ENCODE data around the gene FSTL4. TPM values are rescaled to one million over a fixed set of nuclear protein-coding genes. Genes with fewer than 3 reads are reported as not detected.

Gene FSTL4
- total and polyA plus RNA-seq, 2 of the 4 experiments (the other 2 are of a cell fraction): 0.18 TPM; not detected in 1

- DNase-seq (no peak), ATAC-seq (ENCODE audit: low read depth) (no peak)
- H2BK120ac ChIP-seq (ENCODE audit: low read depth, low read length): no peak overlapping the region
- H3K4ac ChIP-seq (ENCODE audit: low read depth, low read length): no peak overlapping the region
- in situ Hi-C loops (cut with MboI; ENCODE audit: low sequenced_read_pairs): no loop called here
- H4K20me1 ChIP-seq (ENCODE audit: insufficient read depth, low read length): no peaks in the 10 kb centered on the region
- ChIA-PET CTCF (no interaction called here), POLR2A (ENCODE audit: unreplicated experiment) (no interaction called here)
- H3K56ac ChIP-seq (ENCODE audit: extremely low read depth, insufficient read depth, low read length): no peak overlapping the region
- H3K23ac ChIP-seq (ENCODE audit: low read depth, low read length): no peak overlapping the region
- H3K18ac ChIP-seq (ENCODE audit: low read depth, low read length): no peak overlapping the region
- H3K4me2 ChIP-seq (ENCODE audit: low read depth, low read length): no peak overlapping the region
- no peaks in the 10 kb centered on the region for H3K36me3 ChIP-seq (ENCODE audit: control insufficient read depth, insufficient read depth, low read length)
- H2BK15ac ChIP-seq (ENCODE audit: low read depth, low read length): no peak overlapping the region
- no peaks in the 10 kb centered on the region for H3K9me3 ChIP-seq (ENCODE audit: control insufficient read depth, insufficient read depth, low read length)
- H4K8ac ChIP-seq (ENCODE audit: low read depth in 2 of 2, low read length in 2 of 2): no peak overlapping the region
- no peak overlapping the region for H4K91ac ChIP-seq (ENCODE audit: insufficient read depth, low read depth, low read length)
- H3K9me1 ChIP-seq (ENCODE audit: insufficient read depth, low read length): no peaks in the 10 kb centered on the region
- no peak overlapping the region for H2BK5ac ChIP-seq (ENCODE audit: low read depth, low read length, poor library complexity, severe bottlenecking)
- H3K9ac ChIP-seq (ENCODE audit: low read depth, low read length): no peak overlapping the region
- H3K4me1 ChIP-seq (ENCODE audit: control insufficient read depth, insufficient read depth, low read length): no peaks in the 10 kb centered on the region
- no peak for TF ChIP-seq POLR2A (IDR thresholded peaks at IDR 0.05; ENCODE audit: low read depth, low read length)
- no peak for TF ChIP-seq RAD21 (IDR thresholded peaks at IDR 0.05; ENCODE audit: low read length)
- no peak for TF ChIP-seq BHLHE40 (IDR thresholded peaks at IDR 0.05; ENCODE audit: low read depth, low read length)
- no peak for TF ChIP-seq MAFK (IDR thresholded peaks at IDR 0.05; ENCODE audit: low read depth, low read length)
- TF ChIP-seq ELK1 (IDR thresholded peaks at IDR 0.05; ENCODE audit: borderline replicate concordance, low read depth, low read length): no peak
- no peak for TF ChIP-seq RFX5 (IDR thresholded peaks at IDR 0.05; ENCODE audit: low read depth, low read length)
- no peak for TF ChIP-seq FOS (IDR thresholded peaks at IDR 0.05; ENCODE audit: low read depth, low read length)
- TF ChIP-seq MXI1 (IDR thresholded peaks at IDR 0.05; ENCODE audit: borderline replicate concordance, low read depth, low read length): no peak
- no peak for TF ChIP-seq CTCF (conservative IDR thresholded peaks at IDR 0.05; ENCODE audit: low read depth, low read length)
- TF ChIP-seq CEBPB (IDR thresholded peaks at IDR 0.05; ENCODE audit: low read depth, low read length): no peak
- TF ChIP-seq SMC3 (IDR thresholded peaks at IDR 0.05; ENCODE audit: low read depth, low read length): no peak
- TF ChIP-seq NFE2L2 (IDR thresholded peaks at IDR 0.05; ENCODE audit: low read depth, low read length): no peak
- BruUV-seq (replicated peaks): no TSS peak
- H2AK9ac ChIP-seq (replicated peaks; ENCODE audit: low read depth, low read length, poor library complexity): no peak overlapping the region
- H2BK20ac ChIP-seq (ENCODE audit: low read depth, low read length): no peak overlapping the region
- peaks cover 2% of the 10 kb centered on the region; the same call in 1 of the 2 replicates for H3K27me3 ChIP-seq (ENCODE audit: control insufficient read depth, insufficient read depth, low read length)
- H2AK5ac ChIP-seq (ENCODE audit: low read depth, low read length): no peak overlapping the region
- WGBS, 2 experiments (ENCODE audit: extremely low coverage in 2 of 2, insufficient read length in 1 of 2): no CpG with 5 or more reads among the region's 1 CpG
- no peak overlapping the region for H3K4me3 ChIP-seq (ENCODE audit: insufficient read depth, low read depth, low read length)
- no peak overlapping the region for H4K5ac ChIP-seq (ENCODE audit: low read depth, low read length)
- dilution Hi-C loops (cut with HindIII; ENCODE audit: low sequenced_read_pairs, unreplicated experiment): no loop called here
- no peak overlapping the region for H3K14ac ChIP-seq (replicated peaks; ENCODE audit: low read depth, low read length)
- H2AFZ ChIP-seq (replicated peaks; ENCODE audit: low read length, poor library complexity): no peak overlapping the region
- H3K27ac ChIP-seq (ENCODE audit: insufficient read depth, low read length): no peak overlapping the region
- H3K79me1 ChIP-seq (ENCODE audit: low read depth in 1 of 2, low read length in 2 of 2): no peaks in the 10 kb centered on the region
- intact Hi-C loops (cut with micrococcal nuclease): no loop called here
Observed at GRCh38 chr5:133514456-133514855, 97.9 kb downstream of the FSTL4 start.

Data from IMR-90 (cell line).